A673 (cell line): Measurements from ENCODE around the gene PROC. TPM values are rescaled to one million over a fixed set of nuclear protein-coding genes. Genes with fewer than 3 reads are reported as not detected.

Source experiments
- BruUV-seq: library from RNA; stranded (reverse); fragments of 400-500 nt; replicated peaks from 2 replicates; lab custom pipeline; 2021; lab: Mats Ljungman, UMichigan
- CTCF ChIA-PET: fragments of 300-600 bp; sonication (Branson Sonifier 250); formaldehyde crosslinking; loops from one replicate; lab custom pipeline; 2022; ENCODE audit warnings: antibody characterized with exemption; lab: Charles Lee
- POLR2A ChIA-PET: fragments of 300-600 bp; sonication (Branson Sonifier 250); formaldehyde crosslinking; loops from one replicate; lab custom pipeline; 2022; ENCODE audit warnings: antibody characterized with exemption; ENCODE audit not compliant: low non-redundant PET; lab: Charles Lee
- DNase-seq: peaks from one replicate; pipeline ENCODE4 v3.0.0-alpha.2; 2015; ENCODE audit warnings: low spot score
- H3K27ac ChIP-seq: fragments of 200-600 bp; sonication (generic); 2 replicates; pipeline ENCODE4 v1.5.1; 2016; ENCODE audit warnings: mixed run types, low read depth, mild to moderate bottlenecking, mixed read lengths, antibody characterized with exemption, low read length; ENCODE audit not compliant: poor library complexity, severe bottlenecking
- H3K27me3 ChIP-seq: fragments of 200-600 bp; sonication (generic); replicated peaks from 2 replicates; pipeline ENCODE4 v1.6.1; 2017; ENCODE audit warnings: mixed run types, low read depth, mild to moderate bottlenecking, mixed read lengths, antibody characterized with exemption, low read length; ENCODE audit not compliant: insufficient read depth, poor library complexity
- H3K36me3 ChIP-seq: fragments of 200-600 bp; sonication (generic); 2 replicates; pipeline ENCODE4 v1.6.1; 2016; ENCODE audit warnings: mixed run types, mild to moderate bottlenecking, mixed read lengths, antibody characterized with exemption, low read length; ENCODE audit not compliant: insufficient read depth, poor library complexity, severe bottlenecking
- H3K4me1 ChIP-seq: fragments of 200-600 bp; sonication (generic); 2 replicates; pipeline ENCODE4 v1.6.1; 2017; ENCODE audit warnings: mixed run types, mild to moderate bottlenecking, mixed read lengths, antibody characterized with exemption, low read length; ENCODE audit not compliant: insufficient read depth, poor library complexity, severe bottlenecking
- H3K4me3 ChIP-seq: fragments of 200-600 bp; sonication (generic); 2 replicates; pipeline ENCODE4 v1.5.1; 2016; ENCODE audit warnings: low read depth, mixed run types, mild to moderate bottlenecking, mixed read lengths, low read length; ENCODE audit not compliant: poor library complexity, severe bottlenecking
- H3K9me3 ChIP-seq: fragments of 200-600 bp; sonication (generic); 2 replicates; pipeline ENCODE4 v1.6.1; 2016; ENCODE audit warnings: mixed run types, low read depth, mild to moderate bottlenecking, mixed read lengths, antibody characterized with exemption, low read length; ENCODE audit not compliant: poor library complexity, severe bottlenecking
- CTCF ChIP-seq: fragments of 300-800, 200-600 bp; sonication (generic); conservative IDR thresholded peaks from 2 replicates; pipeline ENCODE4 v1.5.1; 2017; ENCODE audit warnings: low read depth, mild to moderate bottlenecking, antibody characterized with exemption, low read length, moderate library complexity, mixed read lengths
- EZH2 ChIP-seq: fragments of 200-600 bp; sonication (generic); IDR thresholded peaks from 2 replicates; pipeline ENCODE4 v1.6.1; 2017; ENCODE audit warnings: borderline replicate concordance, low read depth, mild to moderate bottlenecking, mixed read lengths, antibody characterized with exemption, low read length; ENCODE audit not compliant: poor library complexity, severe bottlenecking
- intact Hi-C: fragments of 100-400 bp; cut with micrococcal nuclease; formaldehyde crosslinking; loops from one replicate; pipeline ENCODE4 v1.10.0; 2022; ENCODE audit not compliant: unreplicated experiment
- total RNA-seq: library from RNA; stranded (reverse); gene quantifications from 2 replicates; pipeline ENCODE4 v1.2.3, GENCODE V29; 2021

The PROC gene
- total RNA-seq, 1 experiment from 2014 or later = not detected

- no TSS peak for BruUV-seq
- Histone ChIP-seq H3K27ac (peak overlapping the region; percentile 45), H3K4me1 (peaks cover 22% of the 10 kb centered on the region), H3K27me3 (no peaks in the 10 kb centered on the region), H3K9me3 (no peaks in the 10 kb centered on the region), H3K4me3 (no peak overlapping the region), H3K36me3 (no peaks in the 10 kb centered on the region)
- intact Hi-C loops = no loop called here
- DNase-seq = peak; percentile 84
- TF ChIP-seq EZH2 = no peak
- TF ChIP-seq CTCF = no peak
- CTCF ChIA-PET = interaction anchor here (0.6 to 1.4 kb wide), 2 partner anchors 16 to 258 kb away, joined by 3 read pairs; no protein-coding TSS in a partner anchor
- POLR2A ChIA-PET = no interaction called here
Measured at GRCh38 chr2:127455566-127456493, 37.6 kb downstream of the PROC start.

- Histone ChIP-seq H3K4me1 (peaks cover 22% of the 10 kb centered on the region), H3K27ac (no peak overlapping the region), H3K4me3 (no peak overlapping the region), H3K9me3 (no peaks in the 10 kb centered on the region), H3K36me3 (no peaks in the 10 kb centered on the region), H3K27me3 (no peaks in the 10 kb centered on the region)
- CTCF ChIA-PET = no interaction called here
- POLR2A ChIA-PET = no interaction called here
- intact Hi-C loops = no loop called here
- TF ChIP-seq CTCF = no peak
- TF ChIP-seq EZH2 = no peak
- no TSS peak for BruUV-seq
- no peak for DNase-seq
Measured at GRCh38 chr2:127456960-127457359, 38.7 kb downstream of the PROC start.

- no peak overlapping the region for H3K27ac ChIP-seq
- TF ChIP-seq CTCF (no peak), EZH2 (no peak)
- no peak for DNase-seq
- H3K4me3 ChIP-seq = no peak overlapping the region
- CTCF ChIA-PET = no interaction called here
- no peaks in the 10 kb centered on the region for H3K4me1 ChIP-seq
- no TSS peak for BruUV-seq
- no peaks in the 10 kb centered on the region for H3K36me3 ChIP-seq
- intact Hi-C loops = no loop called here
- H3K27me3 ChIP-seq = no peaks in the 10 kb centered on the region
- H3K9me3 ChIP-seq = no peaks in the 10 kb centered on the region
- POLR2A ChIA-PET = no interaction called here
Measured at GRCh38 chr2:127462461-127462860, 44.2 kb downstream of the PROC start.
